ENCODE measurements around the gene TMEM131L. TPM values are rescaled to one million over a fixed set of nuclear protein-coding genes. Genes with fewer than 3 reads are reported as not detected.

TMEM131L gene
- polyA plus RNA-seq, 2 of the 4 experiments (the other 2 are of a cell fraction), result 3.4 to 5.0 TPM

GRCh38 chr4:153533387-153533786 lies 67.2 kb downstream of the TMEM131L start:
- TF ChIP-seq RAD21 (conservative IDR thresholded peaks at IDR 0.05 in 1 of 2, IDR thresholded peaks at IDR 0.05 in 1 of 2), result no peak
- no peak for TF ChIP-seq TFCP2L1 (CRISPR knock-in tag; IDR thresholded peaks at IDR 0.05)
- TF ChIP-seq ZSCAN20 (CRISPR knock-in tag; IDR thresholded peaks at IDR 0.05), result no peak
- TF ChIP-seq HDAC2 (IDR thresholded peaks at IDR 0.05), result no peak
- TF ChIP-seq FOSB (CRISPR knock-in tag; IDR thresholded peaks at IDR 0.05), result no peak
- TF ChIP-seq TP53 (CRISPR knock-in tag; IDR thresholded peaks at IDR 0.05), result no peak
- TF ChIP-seq SREBF2 (IDR thresholded peaks at IDR 0.05), result no peak
- TF ChIP-seq, protein P1, sequence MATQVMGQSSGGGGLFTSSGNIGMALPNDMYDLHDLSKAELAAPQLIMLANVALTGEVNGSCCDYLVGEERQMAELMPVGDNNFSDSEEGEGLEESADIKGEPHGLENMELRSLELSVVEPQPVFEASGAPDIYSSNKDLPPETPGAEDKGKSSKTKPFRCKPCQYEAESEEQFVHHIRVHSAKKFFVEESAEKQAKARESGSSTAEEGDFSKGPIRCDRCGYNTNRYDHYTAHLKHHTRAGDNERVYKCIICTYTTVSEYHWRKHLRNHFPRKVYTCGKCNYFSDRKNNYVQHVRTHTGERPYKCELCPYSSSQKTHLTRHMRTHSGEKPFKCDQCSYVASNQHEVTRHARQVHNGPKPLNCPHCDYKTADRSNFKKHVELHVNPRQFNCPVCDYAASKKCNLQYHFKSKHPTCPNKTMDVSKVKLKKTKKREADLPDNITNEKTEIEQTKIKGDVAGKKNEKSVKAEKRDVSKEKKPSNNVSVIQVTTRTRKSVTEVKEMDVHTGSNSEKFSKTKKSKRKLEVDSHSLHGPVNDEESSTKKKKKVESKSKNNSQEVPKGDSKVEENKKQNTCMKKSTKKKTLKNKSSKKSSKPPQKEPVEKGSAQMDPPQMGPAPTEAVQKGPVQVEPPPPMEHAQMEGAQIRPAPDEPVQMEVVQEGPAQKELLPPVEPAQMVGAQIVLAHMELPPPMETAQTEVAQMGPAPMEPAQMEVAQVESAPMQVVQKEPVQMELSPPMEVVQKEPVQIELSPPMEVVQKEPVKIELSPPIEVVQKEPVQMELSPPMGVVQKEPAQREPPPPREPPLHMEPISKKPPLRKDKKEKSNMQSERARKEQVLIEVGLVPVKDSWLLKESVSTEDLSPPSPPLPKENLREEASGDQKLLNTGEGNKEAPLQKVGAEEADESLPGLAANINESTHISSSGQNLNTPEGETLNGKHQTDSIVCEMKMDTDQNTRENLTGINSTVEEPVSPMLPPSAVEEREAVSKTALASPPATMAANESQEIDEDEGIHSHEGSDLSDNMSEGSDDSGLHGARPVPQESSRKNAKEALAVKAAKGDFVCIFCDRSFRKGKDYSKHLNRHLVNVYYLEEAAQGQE (IDR thresholded peaks at IDR 0.05), result no peak
- no peak for TF ChIP-seq EHF (CRISPR knock-in tag; IDR thresholded peaks at IDR 0.05)
- no peak for TF ChIP-seq ZNF302 (CRISPR knock-in tag; IDR thresholded peaks at IDR 0.05)
- no peak for TF ChIP-seq SMC3 (IDR thresholded peaks at IDR 0.05)
- TF ChIP-seq JUN (IDR thresholded peaks at IDR 0.05), result no peak
- TF ChIP-seq HOXB5 (CRISPR knock-in tag; IDR thresholded peaks at IDR 0.05), result no peak
- TF ChIP-seq, protein P2, sequence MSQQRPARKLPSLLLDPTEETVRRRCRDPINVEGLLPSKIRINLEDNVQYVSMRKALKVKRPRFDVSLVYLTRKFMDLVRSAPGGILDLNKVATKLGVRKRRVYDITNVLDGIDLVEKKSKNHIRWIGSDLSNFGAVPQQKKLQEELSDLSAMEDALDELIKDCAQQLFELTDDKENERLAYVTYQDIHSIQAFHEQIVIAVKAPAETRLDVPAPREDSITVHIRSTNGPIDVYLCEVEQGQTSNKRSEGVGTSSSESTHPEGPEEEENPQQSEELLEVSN (IDR thresholded peaks at IDR 0.05; ENCODE audit: borderline replicate concordance, low read depth), result no peak
- no peak for TF ChIP-seq CHD4 (IDR thresholded peaks at IDR 0.05; ENCODE audit: borderline replicate concordance)
- Histone ChIP-seq H3K27ac (no peak overlapping the region), H3K4me3 (no peak overlapping the region), H3K4me1 (no peaks in the 10 kb centered on the region), H3K4me2 (no peak overlapping the region), H3K9me3 (no peaks in the 10 kb centered on the region)
- ChIA-PET CTCF (no interaction called here), POLR2A (no interaction called here)
- DNase-seq (ENCODE audit: low read depth in 1 of 2, low spot score in 1 of 2) (no peak), ATAC-seq (no peak), FAIRE-seq (no peak)

- TF ChIP-seq RFX5 (IDR thresholded peaks at IDR 0.05), result no peak
- WGBS (ENCODE audit: missing lambda C conversion rate), result 84% methylated on average over 10 of the region's 10 CpGs
- no peak for DNase-seq (ENCODE audit: low read depth in 1 of 2, low spot score in 1 of 2)
- no peak overlapping the region for H3K4me2 ChIP-seq
- no peaks in the 10 kb centered on the region for H3K9me3 ChIP-seq
- H3K4me1 ChIP-seq, result no peaks in the 10 kb centered on the region
- ChIA-PET POLR2A (no interaction called here), CTCF (interaction anchor here (1.0 kb wide), 1 partner anchor 452 kb away, joined by 3 read pairs; no protein-coding TSS in a partner anchor)
- no peak overlapping the region for H3K27ac ChIP-seq
- no peak for FAIRE-seq
- no peak overlapping the region for H3K4me3 ChIP-seq
- no peak for ATAC-seq
Observed at GRCh38 chr4:153534792-153535629, 68.9 kb downstream of the TMEM131L start.

DNA sequence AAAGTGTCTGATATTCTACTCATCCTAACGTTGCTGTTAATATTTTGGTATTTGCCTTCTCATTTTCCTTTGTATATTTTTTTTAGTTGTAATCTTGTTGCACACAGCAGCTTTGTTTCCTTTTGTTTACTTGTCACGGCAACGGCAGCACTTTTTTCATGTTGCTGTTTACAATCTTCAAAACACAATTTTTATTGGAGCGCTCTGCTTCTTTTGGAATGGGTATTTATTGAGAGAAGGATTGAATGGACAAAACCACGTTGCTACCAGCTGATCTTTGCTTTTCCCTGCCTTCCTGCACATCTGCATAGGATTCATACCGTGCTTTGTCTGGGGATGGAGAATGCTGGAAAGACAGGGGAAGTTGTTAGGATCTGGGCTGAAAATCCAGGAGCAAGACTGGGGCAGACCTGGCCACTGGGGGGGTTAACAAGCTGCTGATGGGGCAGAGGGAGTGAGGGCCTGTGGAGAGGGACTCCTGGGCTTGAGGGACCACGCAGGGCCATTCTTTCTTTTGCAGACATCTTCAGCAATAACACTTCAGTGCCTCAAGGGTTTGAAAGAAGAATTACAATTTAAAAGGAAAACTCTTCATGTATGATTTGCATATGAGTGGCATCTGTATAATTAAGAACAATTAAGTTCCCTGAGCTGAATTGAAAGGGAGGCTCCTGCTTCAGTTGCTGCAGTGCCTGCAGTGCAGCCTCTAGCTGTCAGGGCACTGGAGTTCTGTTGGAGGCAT lies 69.8 kb downstream of the TMEM131L start:
- Histone ChIP-seq H3K4me3 (no peak overlapping the region), H3K9me3 (no peaks in the 10 kb centered on the region), H3K4me1 (no peaks in the 10 kb centered on the region), H3K27ac (no peak overlapping the region), H3K4me2 (no peak overlapping the region)
- ChIA-PET CTCF (interaction anchor here (1.0 kb wide), 1 partner anchor 453 kb away, joined by 3 read pairs; no protein-coding TSS in a partner anchor), POLR2A (no interaction called here)
- ATAC-seq, result no peak
- FAIRE-seq, result no peak
- WGBS (ENCODE audit: missing lambda C conversion rate), result 82% methylated on average over 7 of the region's 7 CpGs
- no peak for DNase-seq (ENCODE audit: low read depth in 1 of 2, low spot score in 1 of 2)
- TF ChIP-seq CBX2 (IDR thresholded peaks at IDR 0.05; ENCODE audit: borderline replicate concordance, low read depth), result no peak
- TF ChIP-seq RCOR1 (IDR thresholded peaks at IDR 0.05; ENCODE audit: low read depth, low read length), result no peak
- no peak for TF ChIP-seq HOXA7 (CRISPR knock-in tag; IDR thresholded peaks at IDR 0.05)
- no peak for TF ChIP-seq EP300 (IDR thresholded peaks at IDR 0.05)
- TF ChIP-seq TFCP2L1 (CRISPR knock-in tag; IDR thresholded peaks at IDR 0.05), result no peak
- TF ChIP-seq BCL3 (IDR thresholded peaks at IDR 0.05), result no peak
- no peak for TF ChIP-seq NPAS2 (CRISPR knock-in tag; IDR thresholded peaks at IDR 0.05; ENCODE audit: borderline replicate concordance)
- no peak for TF ChIP-seq MAZ (IDR thresholded peaks at IDR 0.05; ENCODE audit: borderline replicate concordance, low read depth, low read length)
- TF ChIP-seq, protein P3, sequence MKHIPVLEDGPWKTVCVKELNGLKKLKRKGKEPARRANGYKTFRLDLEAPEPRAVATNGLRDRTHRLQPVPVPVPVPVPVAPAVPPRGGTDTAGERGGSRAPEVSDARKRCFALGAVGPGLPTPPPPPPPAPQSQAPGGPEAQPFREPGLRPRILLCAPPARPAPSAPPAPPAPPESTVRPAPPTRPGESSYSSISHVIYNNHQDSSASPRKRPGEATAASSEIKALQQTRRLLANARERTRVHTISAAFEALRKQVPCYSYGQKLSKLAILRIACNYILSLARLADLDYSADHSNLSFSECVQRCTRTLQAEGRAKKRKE (CRISPR knock-in tag; IDR thresholded peaks at IDR 0.05; ENCODE audit: low read depth), result no peak
- TF ChIP-seq TP53 (CRISPR knock-in tag; IDR thresholded peaks at IDR 0.05), result no peak
- no peak for TF ChIP-seq NFE2L2 (conservative IDR thresholded peaks at IDR 0.05; ENCODE audit: low read length)
- TF ChIP-seq JUNB (IDR thresholded peaks at IDR 0.05), result no peak
- no peak for TF ChIP-seq POLR2A (IDR thresholded peaks at IDR 0.05; ENCODE audit: low read length)
- TF ChIP-seq MAFK (IDR thresholded peaks at IDR 0.05; ENCODE audit: partially characterized antibody), result no peak

Data from A549 (cell line).